GM18499 (cell line): ENCODE measurements around the gene TMEM63A.
"Not testable (repeated sequence)": the region's sequence is repeated elsewhere in the genome, so short reads cannot be mapped to it uniquely, and the experiment has no call there.

Source experiments
- ATAC-seq: cut with Tn5 transposase; IDR thresholded peaks from one replicate; pipeline ENCODE4 v1.9.1; 2021; ENCODE audit warnings: moderate number of reproducible peaks; ENCODE audit not compliant: insufficient read depth, unreplicated experiment

Gene TMEM63A

GRCh38 chr1:225847610-225848009 lies 34.6 kb downstream of the TMEM63A start:
- ATAC-seq = no peak

DNA sequence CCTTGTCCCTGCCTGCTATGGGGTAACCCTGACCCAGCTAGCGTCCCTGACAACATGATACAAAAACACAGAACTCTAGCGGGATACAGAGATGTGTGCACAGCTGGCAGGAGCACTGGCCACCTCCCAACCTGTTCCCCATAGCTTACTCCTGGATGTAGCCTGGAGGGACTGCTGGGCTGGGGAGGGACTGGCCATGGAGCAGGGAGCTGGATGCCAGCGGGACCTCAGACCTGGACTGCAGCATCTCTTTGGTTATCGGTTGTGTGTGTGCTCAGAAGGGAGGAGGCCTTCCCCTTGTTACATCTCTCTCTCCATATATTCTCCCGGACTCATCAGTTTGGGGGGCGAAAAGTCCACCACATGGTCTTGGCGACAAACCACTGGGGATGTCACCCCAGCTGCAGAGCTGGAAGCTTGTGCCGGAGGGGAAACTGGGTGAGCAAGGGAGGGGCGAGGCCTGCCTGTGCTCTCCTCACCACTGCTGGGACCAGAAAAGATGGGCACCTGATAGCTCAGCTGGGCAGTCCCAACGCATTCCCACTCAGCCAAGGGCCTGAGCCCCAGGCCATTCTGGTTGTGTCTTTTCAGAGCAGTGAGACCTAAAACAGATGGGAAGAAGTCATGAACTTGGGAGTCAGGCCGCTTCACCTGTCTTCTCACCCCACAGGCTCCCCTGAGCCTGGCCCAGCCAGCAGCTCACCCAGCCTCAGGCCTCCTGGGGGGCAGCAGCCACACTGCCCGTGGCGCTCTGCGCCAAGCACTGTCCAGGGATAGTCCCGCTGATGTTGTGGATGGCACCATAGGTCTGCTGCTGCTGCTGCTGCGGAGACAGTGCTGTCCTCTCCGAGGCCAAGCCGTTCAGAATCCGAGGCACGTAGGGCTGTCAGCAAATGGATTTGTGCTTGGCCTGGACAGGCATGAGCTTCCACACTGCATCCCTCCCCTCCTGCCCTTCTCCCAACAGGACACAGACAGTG lies 35.6 kb downstream of the TMEM63A start:
- ATAC-seq = no peak

- no peak for ATAC-seq
Observed at GRCh38 chr1:225845571-225846259, 36.5 kb downstream of the TMEM63A start.

- ATAC-seq = no peak
Observed at GRCh38 chr1:225845097-225845496, 37.1 kb downstream of the TMEM63A start.

DNA sequence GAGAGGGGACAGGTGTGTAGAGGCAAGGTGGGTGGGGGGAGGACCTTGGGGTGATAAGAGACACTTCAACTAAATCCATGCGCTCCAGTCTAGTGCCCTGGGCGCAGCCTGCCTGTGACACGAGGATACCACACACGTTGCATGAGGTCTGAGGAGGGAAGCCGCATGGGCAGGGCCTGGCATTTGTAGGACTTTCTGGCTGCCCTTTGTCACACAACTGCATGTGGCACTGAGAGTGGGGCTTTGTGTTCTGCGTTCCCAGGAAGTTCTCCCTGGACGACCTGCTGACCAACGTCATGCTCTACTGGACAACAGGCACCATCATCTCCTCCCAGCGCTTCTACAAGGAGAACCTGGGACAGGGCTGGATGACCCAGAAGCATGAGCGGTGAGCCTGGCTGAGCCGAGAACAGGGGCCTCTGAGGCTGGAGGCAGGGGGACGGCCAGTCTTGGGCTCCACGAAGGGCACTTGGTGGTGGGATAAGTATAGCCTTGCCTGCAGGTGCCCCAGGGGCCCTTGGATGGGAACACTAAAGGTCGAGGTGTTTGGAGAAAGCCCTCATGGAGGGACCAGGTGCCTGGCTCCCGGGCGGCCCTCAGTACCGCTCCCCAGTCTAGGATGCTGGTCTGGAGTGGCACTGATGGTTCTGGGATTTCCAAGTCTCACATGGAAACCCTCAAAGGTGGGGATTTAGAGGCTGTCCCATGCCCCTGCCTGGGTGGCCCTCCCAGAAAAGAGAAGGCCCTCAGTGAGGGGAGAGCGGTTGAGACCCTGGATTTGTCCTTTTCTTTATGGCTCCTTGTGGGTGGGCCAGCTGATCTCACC lies 37.7 kb downstream of the TMEM63A start:
- no peak for ATAC-seq

GRCh38 chr1:225843426-225843795 lies 38.8 kb downstream of the TMEM63A start:
- ATAC-seq = no peak

- no peak for ATAC-seq
Observed at GRCh38 chr1:225842788-225843425, 39.3 kb downstream of the TMEM63A start.

GRCh38 chr1:225842074-225842473 lies 40.1 kb downstream of the TMEM63A start:
- no peak for ATAC-seq

- ATAC-seq = no peak
Observed at GRCh38 chr1:225840713-225841112, 41.5 kb downstream of the TMEM63A start.

- ATAC-seq = no peak
Observed at GRCh38 chr1:225840223-225840610, 42.0 kb downstream of the TMEM63A start.

DNA sequence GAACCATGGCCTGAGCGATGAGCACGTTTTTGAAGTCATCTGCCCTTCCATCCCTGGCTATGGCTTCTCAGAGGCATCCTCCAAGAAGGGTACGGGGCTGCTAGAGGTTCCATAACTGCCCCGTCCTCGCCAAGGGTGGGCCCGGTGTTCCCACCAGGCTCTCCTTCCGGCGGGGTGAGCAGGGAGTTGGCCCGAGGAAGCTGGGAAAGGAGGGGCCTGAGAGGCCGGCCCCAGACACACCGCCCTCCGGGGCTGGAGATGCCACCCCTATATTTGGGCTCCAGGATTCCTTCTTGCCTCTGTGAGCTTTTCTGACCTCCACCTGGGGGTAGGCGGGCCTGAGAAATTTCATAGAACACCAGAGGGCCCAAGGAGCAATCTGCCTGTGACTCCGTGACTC lies 43.4 kb downstream of the TMEM63A start:
- ATAC-seq = no peak

GRCh38 chr1:225836296-225836695 lies 45.9 kb downstream of the TMEM63A start:
- ATAC-seq = not testable (repeated sequence)

DNA sequence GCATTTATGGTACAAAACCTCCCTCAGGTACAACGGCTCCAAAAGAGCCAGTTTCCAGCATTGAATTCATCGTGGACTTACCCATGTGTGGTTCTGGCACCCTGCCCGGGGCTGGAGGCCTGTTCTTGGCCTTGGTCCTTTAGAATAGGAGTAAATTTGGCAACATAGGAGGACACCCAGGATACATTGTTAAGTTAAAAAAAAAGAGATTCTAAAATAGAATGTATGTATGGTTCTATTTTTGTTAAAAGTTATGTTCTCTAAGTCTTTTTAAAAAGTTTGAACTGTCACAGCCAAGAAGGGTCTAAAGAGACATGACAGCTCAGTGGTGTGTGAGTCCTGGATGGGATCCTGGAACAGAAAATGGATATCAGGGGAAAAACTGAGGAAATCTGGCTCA lies 46.3 kb downstream of the TMEM63A start:
- ATAC-seq = no peak

- ATAC-seq = no peak
Observed at GRCh38 chr1:225834417-225835329, 47.5 kb downstream of the TMEM63A start.

- no peak for ATAC-seq
Observed at GRCh38 chr1:225830841-225831240, 51.3 kb downstream of the TMEM63A start.

DNA sequence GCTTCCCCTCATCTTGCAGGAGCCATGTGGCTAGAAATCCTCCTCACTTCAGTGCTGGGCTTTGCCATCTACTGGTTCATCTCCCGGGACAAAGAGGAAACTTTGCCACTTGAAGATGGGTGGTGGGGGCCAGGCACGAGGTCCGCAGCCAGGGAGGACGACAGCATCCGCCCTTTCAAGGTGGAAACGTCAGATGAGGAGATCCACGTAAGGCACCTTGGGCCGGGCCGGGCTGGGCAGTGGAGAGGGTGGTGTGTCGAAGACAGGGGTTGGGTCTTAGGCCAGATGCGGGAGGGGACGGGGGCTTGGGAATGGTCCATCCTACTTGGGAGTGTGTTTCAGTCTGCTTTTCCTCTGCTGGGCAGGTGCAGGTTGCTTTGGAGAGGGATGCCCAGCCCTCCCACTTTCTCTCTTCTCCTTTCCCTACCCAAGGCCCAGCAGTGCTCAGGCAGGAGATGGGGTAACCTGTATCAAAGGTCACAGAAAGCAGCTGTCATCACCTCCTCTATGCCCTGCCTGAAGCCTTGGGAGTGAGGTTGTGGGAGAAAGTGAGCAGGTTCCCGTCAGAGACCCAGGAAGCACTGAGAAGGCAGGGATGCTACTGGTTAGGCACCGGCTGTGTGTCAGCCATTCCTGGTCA lies 53.4 kb downstream of the TMEM63A start:
- no peak for ATAC-seq

- ATAC-seq = no peak
Observed at GRCh38 chr1:225827076-225827475, 55.1 kb downstream of the TMEM63A start.

- no peak for ATAC-seq
Observed at GRCh38 chr1:225825607-225826007, 56.6 kb downstream of the TMEM63A start.

DNA sequence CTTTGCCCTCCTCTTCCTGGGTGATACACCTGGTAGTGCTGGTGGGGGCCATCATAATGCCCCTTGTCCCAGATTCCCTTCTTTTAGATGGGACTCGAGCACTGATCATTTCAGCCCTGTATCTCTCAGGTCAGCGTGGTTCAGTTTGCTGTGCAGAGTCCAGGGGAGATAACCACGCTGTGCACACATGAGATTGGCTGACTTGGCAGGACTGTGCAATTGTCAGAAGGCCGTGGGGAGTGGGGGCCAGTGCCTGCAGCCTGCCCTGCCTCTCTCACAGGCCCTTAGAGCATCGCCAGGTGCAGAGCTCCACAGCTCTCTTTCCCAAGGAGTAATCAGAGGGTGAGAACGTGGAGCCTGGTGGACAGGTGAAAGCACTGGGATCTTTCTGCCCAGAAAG lies 57.1 kb downstream of the TMEM63A start:
- ATAC-seq = no peak
